ENCODE measurements around the gene TM9SF4. TPM values are rescaled to one million over a fixed set of nuclear protein-coding genes. Genes with fewer than 3 reads are reported as not detected.
"Not testable (repeated sequence)": the region's sequence is repeated elsewhere in the genome, so short reads cannot be mapped to it uniquely, and the experiment has no call there.

The TM9SF4 gene
- total RNA-seq, 6 donors from 2014 or later, result 26.7 to 48.0 (median 37.1) TPM

GRCh38 chr20:32192698-32193097, 83.2 kb downstream of the TM9SF4 start:
- TF ChIP-seq, protein P1, sequence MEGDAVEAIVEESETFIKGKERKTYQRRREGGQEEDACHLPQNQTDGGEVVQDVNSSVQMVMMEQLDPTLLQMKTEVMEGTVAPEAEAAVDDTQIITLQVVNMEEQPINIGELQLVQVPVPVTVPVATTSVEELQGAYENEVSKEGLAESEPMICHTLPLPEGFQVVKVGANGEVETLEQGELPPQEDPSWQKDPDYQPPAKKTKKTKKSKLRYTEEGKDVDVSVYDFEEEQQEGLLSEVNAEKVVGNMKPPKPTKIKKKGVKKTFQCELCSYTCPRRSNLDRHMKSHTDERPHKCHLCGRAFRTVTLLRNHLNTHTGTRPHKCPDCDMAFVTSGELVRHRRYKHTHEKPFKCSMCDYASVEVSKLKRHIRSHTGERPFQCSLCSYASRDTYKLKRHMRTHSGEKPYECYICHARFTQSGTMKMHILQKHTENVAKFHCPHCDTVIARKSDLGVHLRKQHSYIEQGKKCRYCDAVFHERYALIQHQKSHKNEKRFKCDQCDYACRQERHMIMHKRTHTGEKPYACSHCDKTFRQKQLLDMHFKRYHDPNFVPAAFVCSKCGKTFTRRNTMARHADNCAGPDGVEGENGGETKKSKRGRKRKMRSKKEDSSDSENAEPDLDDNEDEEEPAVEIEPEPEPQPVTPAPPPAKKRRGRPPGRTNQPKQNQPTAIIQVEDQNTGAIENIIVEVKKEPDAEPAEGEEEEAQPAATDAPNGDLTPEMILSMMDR (IDR thresholded peaks at IDR 0.05), result no peak
- TF ChIP-seq POLR2A (IDR thresholded peaks at IDR 0.05), result no peak
- peak in 1 of 4 donors; percentile 71 for TF ChIP-seq EP300 (IDR thresholded peaks at IDR 0.05)
- peak in 1 of 2 donors; percentile 31 for TF ChIP-seq POLR2AphosphoS5 (IDR thresholded peaks at IDR 0.05)
- Histone ChIP-seq H3K36me3 (peaks cover 10 to 32% (median 26%) of the 10 kb centered on the region in 4 donors), H3K27me3 (no peaks in the 10 kb centered on the region), H3K4me1 (peaks cover 22 to 71% (median 39%) of the 10 kb centered on the region in 4 donors), H3K9me3 (no peaks in the 10 kb centered on the region), H3K27ac (peak overlapping the region; percentile 15 to 81 (median 36)), H3K4me3 (no peak overlapping the region)
- WGBS, 2 donors, result 42 to 49% methylated on average over 3 of the region's 3 CpGs
- peak in 1 of 2 donors; percentile 37 for ATAC-seq (ENCODE audit: low FRiP score in 2 of 2)
- DNase-seq, result peak in 1 of 2 donors; percentile 78

DNA sequence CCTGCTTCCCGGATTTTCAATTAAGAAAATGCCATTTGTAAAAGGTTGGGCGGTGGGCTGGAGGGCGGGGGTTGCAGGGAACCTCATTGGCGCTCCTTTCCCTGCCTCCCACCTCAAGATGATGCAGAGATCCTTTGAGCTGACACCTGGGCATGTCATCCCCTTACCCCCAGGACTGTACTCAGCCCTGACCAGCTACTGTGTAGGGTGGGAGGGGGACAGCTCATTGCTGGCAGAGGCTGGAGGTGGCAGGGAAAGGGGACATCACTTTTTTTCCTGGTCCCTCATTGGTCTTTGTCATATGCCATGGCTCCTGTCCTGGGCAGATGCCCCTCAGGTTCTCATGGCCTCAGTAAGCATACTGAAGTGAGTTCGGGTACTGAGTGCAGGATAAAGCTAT, 83.8 kb downstream of the TM9SF4 start:
- H3K4me3 ChIP-seq; DNase-seq; H3K27me3 ChIP-seq; H3K9me3 ChIP-seq; ATAC-seq (ENCODE audit: low FRiP score in 2 of 2): not testable (repeated sequence)
- Histone ChIP-seq H3K27ac (peak overlapping the region; percentile 15 to 81 (median 36)), H3K36me3 (peaks cover 10 to 37% (median 27%) of the 10 kb centered on the region in 4 donors), H3K4me1 (peaks cover 22 to 68% (median 41%) of the 10 kb centered on the region in 4 donors)
- 90% methylated on average over 5 of the region's 5 CpGs for WGBS, 2 donors

DNA sequence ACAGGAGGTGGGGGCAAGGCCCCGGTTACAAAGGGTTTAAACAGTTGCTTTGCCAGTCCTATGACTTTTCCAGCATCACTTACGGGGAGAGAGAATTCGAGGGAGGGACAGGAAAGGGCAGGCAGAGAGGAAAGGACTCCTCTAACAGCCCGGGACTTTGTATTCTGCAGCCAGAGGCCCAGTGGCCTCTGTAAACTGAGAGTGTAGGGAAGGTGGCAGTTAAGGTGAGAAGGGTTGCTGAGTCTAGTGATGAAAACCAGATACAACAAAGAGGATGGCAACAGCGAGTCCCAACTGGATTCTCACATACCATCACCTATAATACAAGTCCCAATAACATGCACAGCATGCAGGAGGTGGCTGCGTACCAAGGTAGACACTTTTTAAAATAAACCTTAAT, 84.5 kb downstream of the TM9SF4 start:
- no peaks in the 10 kb centered on the region for H3K27me3 ChIP-seq
- H3K27ac ChIP-seq, result peak overlapping the region in 2 of 4 donors; percentile 36
- 53 to 70% methylated on average over 6 of the region's 6 CpGs for WGBS, 2 donors
- TF ChIP-seq EP300 (IDR thresholded peaks at IDR 0.05), result no peak
- no peak overlapping the region for H3K4me3 ChIP-seq
- no peaks in the 10 kb centered on the region for H3K9me3 ChIP-seq
- peaks cover 19 to 68% (median 40%) of the 10 kb centered on the region in 4 donors for H3K4me1 ChIP-seq
- ATAC-seq (ENCODE audit: low FRiP score in 2 of 2), result no peak
- DNase-seq, result no peak
- peaks cover 10 to 44% (median 30%) of the 10 kb centered on the region in 4 donors for H3K36me3 ChIP-seq

- Histone ChIP-seq H3K4me1 (peaks cover 10 to 55% (median 36%) of the 10 kb centered on the region in 4 donors), H3K36me3 (peaks cover 17 to 60% (median 42%) of the 10 kb centered on the region in 4 donors), H3K27me3 (no peaks in the 10 kb centered on the region), H3K27ac (peak overlapping the region in 3 of 4 donors; percentile 24 to 42 (median 42)), H3K9me3 (no peaks in the 10 kb centered on the region), H3K4me3 (no peak overlapping the region)
- TF ChIP-seq, protein P1 (IDR thresholded peaks at IDR 0.05), result no peak
- no peak for TF ChIP-seq POLR2AphosphoS5 (IDR thresholded peaks at IDR 0.05)
- TF ChIP-seq POLR2A (IDR thresholded peaks at IDR 0.05), result peak in 1 of 4 donors; percentile 13
- DNase-seq, result peak in 1 of 2 donors; percentile 32
- WGBS, 2 donors, result 64 to 72% methylated on average over 7 of the region's 7 CpGs
- ATAC-seq (ENCODE audit: low FRiP score in 2 of 2), result no peak
Observed at GRCh38 chr20:32195581-32195980, 86.1 kb downstream of the TM9SF4 start.

GRCh38 chr20:32196613-32197012, 87.1 kb downstream of the TM9SF4 start:
- ATAC-seq (ENCODE audit: low FRiP score in 2 of 2); H3K9me3 ChIP-seq; H3K4me3 ChIP-seq; H3K27me3 ChIP-seq: not testable (repeated sequence)
- DNase-seq, result peak in 1 of 2 donors; percentile 56
- H3K36me3 ChIP-seq, result peaks cover 21 to 70% (median 49%) of the 10 kb centered on the region in 4 donors
- 91 to 100% methylated on average over 10 to 11 of the region's 11 CpGs for WGBS, 2 donors
- H3K27ac ChIP-seq, result peak overlapping the region in 1 of 4 donors; percentile 42
- peaks cover 6 to 57% (median 36%) of the 10 kb centered on the region in 4 donors for H3K4me1 ChIP-seq

DNA sequence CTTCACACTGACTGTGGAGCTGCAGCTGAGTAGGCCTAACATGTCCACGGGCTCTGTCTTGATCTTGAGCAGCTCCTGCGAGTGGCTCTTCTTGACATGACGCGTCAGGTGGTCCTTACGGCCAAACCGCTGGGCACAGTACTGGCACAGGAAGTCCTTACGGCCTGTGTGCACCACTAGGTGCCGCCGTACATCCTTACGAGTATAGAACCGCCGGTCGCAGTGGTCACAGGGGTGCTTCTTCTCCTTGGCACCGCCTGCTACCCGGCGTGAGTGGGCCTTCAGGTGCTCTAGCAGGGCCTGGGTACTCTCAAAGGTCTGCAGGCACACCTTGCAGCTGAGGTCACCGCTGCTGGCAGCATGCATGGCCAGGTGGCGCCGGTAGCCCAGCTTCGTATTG, 87.6 kb downstream of the TM9SF4 start:
- H3K27me3 ChIP-seq; H3K9me3 ChIP-seq; H3K27ac ChIP-seq; H3K4me3 ChIP-seq; ATAC-seq (ENCODE audit: low FRiP score in 2 of 2): not testable (repeated sequence)
- DNase-seq, result peak in 1 of 2 donors; percentile 60
- peaks cover 21 to 73% (median 49%) of the 10 kb centered on the region in 4 donors for H3K36me3 ChIP-seq
- H3K4me1 ChIP-seq, result peaks cover 6 to 57% (median 37%) of the 10 kb centered on the region in 4 donors
- WGBS, 2 donors, result 95 to 97% methylated on average over 5 to 20 of the region's 20 CpGs

DNA sequence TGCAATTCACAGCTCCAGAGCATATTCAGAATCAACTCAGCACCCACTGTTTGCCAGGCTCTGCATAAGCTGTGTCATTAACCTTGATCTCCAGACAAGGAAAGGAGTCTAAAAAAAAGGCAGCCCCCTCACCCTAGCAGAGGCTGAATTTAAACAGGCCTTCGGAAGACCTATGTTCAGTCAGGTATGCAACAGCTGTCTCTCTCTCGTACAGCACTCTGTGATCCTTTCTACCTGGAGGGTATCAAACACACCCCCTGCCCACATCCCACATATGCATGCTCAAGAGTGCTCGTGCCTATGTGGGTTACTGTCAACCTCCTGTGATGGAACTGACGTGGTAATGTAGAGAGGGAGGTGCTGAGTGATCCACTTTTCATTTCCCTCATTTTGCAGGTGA, 89.5 kb downstream of the TM9SF4 start:
- no peak overlapping the region for H3K4me3 ChIP-seq
- no peak for ATAC-seq (ENCODE audit: low FRiP score in 2 of 2)
- peaks cover 23 to 58% (median 43%) of the 10 kb centered on the region in 4 donors for H3K4me1 ChIP-seq
- H3K27me3 ChIP-seq, result no peaks in the 10 kb centered on the region
- peak overlapping the region in 2 of 4 donors; percentile 16 to 38 for H3K27ac ChIP-seq
- H3K36me3 ChIP-seq, result peaks cover 21 to 73% (median 49%) of the 10 kb centered on the region in 4 donors
- TF ChIP-seq EP300 (IDR thresholded peaks at IDR 0.05) (no peak), POLR2AphosphoS5 (IDR thresholded peaks at IDR 0.05) (no peak), POLR2A (IDR thresholded peaks at IDR 0.05) (no peak)
- TF ChIP-seq, protein P1 (IDR thresholded peaks at IDR 0.05), result no peak
- 89 to 96% methylated on average over 4 of the region's 4 CpGs for WGBS, 2 donors
- DNase-seq, result no peak
- no peaks in the 10 kb centered on the region for H3K9me3 ChIP-seq

Data from upper lobe of left lung (tissue), 6 donors.